ENCODE measurements around the gene LDAH. TPM values are rescaled to one million over a fixed set of nuclear protein-coding genes. Genes with fewer than 3 reads are reported as not detected.

LDAH gene
- total RNA-seq, 1 experiment from 2014 or later, result 15.2 TPM

DNA sequence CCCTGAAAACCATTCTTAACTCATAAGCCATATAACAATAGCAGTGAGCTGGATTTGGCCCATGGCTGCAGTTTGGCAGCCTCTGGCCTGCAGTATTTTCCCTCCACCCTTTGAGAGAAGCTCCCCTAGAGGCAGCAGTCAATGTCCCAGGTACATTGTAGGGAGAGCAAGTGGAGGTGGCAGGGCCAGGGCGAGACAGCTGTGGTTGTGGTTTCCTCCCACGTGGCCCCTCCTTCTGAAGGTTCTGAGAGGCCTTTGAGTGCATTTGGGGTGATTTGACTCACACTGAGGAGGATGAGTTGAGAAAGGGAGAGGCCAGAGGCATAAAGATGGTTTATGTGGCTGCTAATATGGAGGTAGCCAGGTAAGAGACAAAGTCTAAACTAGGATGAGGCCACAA lies 45.5 kb upstream of the LDAH start:
- no peak overlapping the region for H3T11ph ChIP-seq (ENCODE audit: low read length)
- H3K4me1 ChIP-seq (ENCODE audit: insufficient read depth, low read length), result no peaks in the 10 kb centered on the region
- no peak overlapping the region for H2BK20ac ChIP-seq (ENCODE audit: low read depth, low read length, poor library complexity, severe bottlenecking)
- H2BK12ac ChIP-seq (ENCODE audit: insufficient read length, low read depth, low read length), result no peak overlapping the region
- H2BK15ac ChIP-seq (ENCODE audit: low read depth, low read length), result no peak overlapping the region
- no peak overlapping the region for H3K27ac ChIP-seq (ENCODE audit: insufficient read length, low read depth, low read length)
- Mint-ChIP-seq H3K4me1 (no peaks in the 10 kb centered on the region), H3K4me3 (no peak overlapping the region), H3K36me3 (ENCODE audit: insufficient read depth in 1 of 3, low read depth in 3 of 3) (no peaks in the 10 kb centered on the region), H3K9me3 (peaks cover 2 to 36% of the 10 kb centered on the region in 2 experiments; a peak in 3 of 5 replicates), H3K27me3 (ENCODE audit: low read depth) (peaks cover 23% of the 10 kb centered on the region), H3K27ac (no peak overlapping the region)
- H3K56ac ChIP-seq (ENCODE audit: insufficient read length, low read depth, low read length), result no peak overlapping the region
- H3K14ac ChIP-seq (ENCODE audit: insufficient read depth, low read length), result no peak overlapping the region
- H3K23ac ChIP-seq (ENCODE audit: insufficient read length, low read depth, low read length), result no peak overlapping the region
- WGBS (ENCODE audit: extremely low coverage, insufficient read length, low lambda C conversion rate), result no CpG with 5 or more reads among the region's 2 CpGs
- H2BK5ac ChIP-seq (ENCODE audit: insufficient read length, low read length), result no peak overlapping the region
- TF ChIP-seq, protein P1, sequence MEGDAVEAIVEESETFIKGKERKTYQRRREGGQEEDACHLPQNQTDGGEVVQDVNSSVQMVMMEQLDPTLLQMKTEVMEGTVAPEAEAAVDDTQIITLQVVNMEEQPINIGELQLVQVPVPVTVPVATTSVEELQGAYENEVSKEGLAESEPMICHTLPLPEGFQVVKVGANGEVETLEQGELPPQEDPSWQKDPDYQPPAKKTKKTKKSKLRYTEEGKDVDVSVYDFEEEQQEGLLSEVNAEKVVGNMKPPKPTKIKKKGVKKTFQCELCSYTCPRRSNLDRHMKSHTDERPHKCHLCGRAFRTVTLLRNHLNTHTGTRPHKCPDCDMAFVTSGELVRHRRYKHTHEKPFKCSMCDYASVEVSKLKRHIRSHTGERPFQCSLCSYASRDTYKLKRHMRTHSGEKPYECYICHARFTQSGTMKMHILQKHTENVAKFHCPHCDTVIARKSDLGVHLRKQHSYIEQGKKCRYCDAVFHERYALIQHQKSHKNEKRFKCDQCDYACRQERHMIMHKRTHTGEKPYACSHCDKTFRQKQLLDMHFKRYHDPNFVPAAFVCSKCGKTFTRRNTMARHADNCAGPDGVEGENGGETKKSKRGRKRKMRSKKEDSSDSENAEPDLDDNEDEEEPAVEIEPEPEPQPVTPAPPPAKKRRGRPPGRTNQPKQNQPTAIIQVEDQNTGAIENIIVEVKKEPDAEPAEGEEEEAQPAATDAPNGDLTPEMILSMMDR (conservative IDR thresholded peaks at IDR 0.05), result no peak
- no peaks in the 10 kb centered on the region for H3K23me2 ChIP-seq (ENCODE audit: insufficient read length, low read depth, low read length, poor library complexity, severe bottlenecking)
- H3K4me2 ChIP-seq (ENCODE audit: insufficient read depth, insufficient read length, low read length), result no peak overlapping the region
- no peaks in the 10 kb centered on the region for H3K9me3 ChIP-seq (ENCODE audit: control insufficient read depth, low read depth, low read length)
- no peak overlapping the region for H2AK5ac ChIP-seq (ENCODE audit: insufficient read length, low read length)
- no peak for DNase-seq
- no peaks in the 10 kb centered on the region for H4K20me1 ChIP-seq (ENCODE audit: control insufficient read depth, insufficient read depth, insufficient read length)
- no peak overlapping the region for H3K18ac ChIP-seq (ENCODE audit: insufficient read length, low read depth, low read length)
- no peak overlapping the region for H2BK120ac ChIP-seq (ENCODE audit: low read depth, low read length, poor library complexity, severe bottlenecking)
- H2AFZ ChIP-seq (ENCODE audit: low read length), result no peak overlapping the region
- no peak overlapping the region for H4K91ac ChIP-seq (ENCODE audit: insufficient read length, low read depth, low read length)
- H3K4ac ChIP-seq (ENCODE audit: low read depth, low read length), result no peak overlapping the region
- H3K79me1 ChIP-seq (ENCODE audit: insufficient read depth, low read depth, low read length, poor library complexity, severe bottlenecking), result no peaks in the 10 kb centered on the region
- no peak overlapping the region for H4K8ac ChIP-seq (replicated peaks; ENCODE audit: insufficient read length, low read depth, low read length)
- no peaks in the 10 kb centered on the region for H3K27me3 ChIP-seq (ENCODE audit: insufficient read depth, low read length)
- no peak overlapping the region for H3K9ac ChIP-seq (ENCODE audit: extremely low read depth, insufficient read length, low read length)
- H4K5ac ChIP-seq (ENCODE audit: insufficient read length, low read depth, low read length), result no peak overlapping the region
- H3K79me2 ChIP-seq (ENCODE audit: insufficient read depth, low read length), result no peaks in the 10 kb centered on the region
